ENCODE results near the gene MARCHF2. TPM values are rescaled to one million over a fixed set of nuclear protein-coding genes. Genes with fewer than 3 reads are reported as not detected.

MARCHF2 gene, protein sequence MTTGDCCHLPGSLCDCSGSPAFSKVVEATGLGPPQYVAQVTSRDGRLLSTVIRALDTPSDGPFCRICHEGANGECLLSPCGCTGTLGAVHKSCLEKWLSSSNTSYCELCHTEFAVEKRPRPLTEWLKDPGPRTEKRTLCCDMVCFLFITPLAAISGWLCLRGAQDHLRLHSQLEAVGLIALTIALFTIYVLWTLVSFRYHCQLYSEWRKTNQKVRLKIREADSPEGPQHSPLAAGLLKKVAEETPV
- 90.9 and 115 TPM in 2 replicates for total RNA-seq

GRCh38 chr19:8412783-8413628 is at the start of gene MARCHF2:
TSS of gene MARCHF2 (plus strand) at chr19:8413305. CDS start at chr19:8421841, 8,536 bp downstream.

GRCh38 chr19:8363803-8364771 is 49.0 kb upstream of the MARCHF2 start, which contains the start of gene ANGPTL4:
TSS of gene ANGPTL4 (plus strand) at chr19:8364155. CDS start at chr19:8364322, 167 bp downstream.

GRCh38 chr19:8389891-8390616 is 23.1 kb upstream of the MARCHF2 start, which contains the start of gene RAB11B:
TSS of gene RAB11B (plus strand) at chr19:8390360. CDS start at chr19:8390417, 57 bp downstream.

DNA sequence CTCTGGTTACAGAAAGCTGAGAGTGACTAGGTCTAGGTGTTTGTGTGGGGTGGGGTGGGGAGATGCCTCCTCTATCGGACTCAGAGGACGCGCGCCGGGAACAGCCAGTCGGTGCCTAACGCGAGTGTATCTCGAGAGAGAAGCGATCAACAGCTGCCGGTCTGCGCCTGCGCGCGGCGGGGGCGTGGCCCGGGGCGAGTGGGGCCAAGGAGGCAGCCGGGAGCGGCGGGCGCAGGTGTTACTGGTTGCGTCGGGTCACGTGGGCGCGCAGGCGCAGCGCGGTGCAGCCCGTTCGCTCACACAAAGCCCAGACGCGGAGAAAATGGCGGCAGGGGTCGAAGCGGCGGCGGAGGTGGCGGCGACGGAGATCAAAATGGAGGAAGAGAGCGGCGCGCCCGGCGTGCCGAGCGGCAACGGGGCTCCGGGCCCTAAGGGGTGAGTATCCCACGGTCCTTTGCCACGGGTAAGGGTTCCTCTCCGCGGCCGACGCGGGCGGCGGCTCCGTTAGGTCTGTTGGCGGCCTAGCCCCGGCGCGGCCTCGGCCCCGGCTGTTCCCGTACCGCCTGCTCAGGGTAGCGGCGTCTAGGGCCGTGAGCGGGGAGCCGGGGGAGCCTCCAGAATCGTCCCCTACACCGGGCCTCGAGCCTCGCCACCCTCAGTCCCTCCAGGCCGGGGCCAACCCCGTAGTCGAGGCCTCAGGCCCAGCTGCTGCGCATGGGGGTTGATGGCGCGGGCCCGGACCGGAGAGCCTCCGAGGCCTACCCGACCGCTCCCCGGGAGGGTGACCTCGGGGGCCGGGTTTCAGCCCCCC is 31.8 kb downstream of the MARCHF2 start, which contains the start of gene HNRNPM:
Gene HNRNPM, plus strand, starts transcription at position 299 of the 811 bp plus-strand sequence. Its CDS starts 24 bp downstream, at position 323.

Other genes starting within 250 kb of the MARCHF2 start
- 10.4 and 57.3 TPM in 2 replicates for gene CERS4, start 203.9 kb upstream of the MARCHF2 start, total RNA-seq
- 70.0 and 158 TPM in 2 replicates for gene CD320, start 104.9 kb upstream of the MARCHF2 start, total RNA-seq
- gene NDUFA7, start 91.9 kb upstream of the MARCHF2 start, total RNA-seq, result 31.1 and 63.6 TPM in 2 replicates
- gene RPS28, start 91.8 kb upstream of the MARCHF2 start, total RNA-seq, result 361 and 456 TPM in 2 replicates
- 0.65 and 0.76 TPM in 2 replicates for gene KANK3, start 70.0 kb upstream of the MARCHF2 start, total RNA-seq
- 5.1 and 28.2 TPM in 2 replicates for gene ANGPTL4, start 49.1 kb upstream of the MARCHF2 start, total RNA-seq
- 60.8 and 104 TPM in 2 replicates for gene RAB11B, start 22.9 kb upstream of the MARCHF2 start, total RNA-seq
- gene HNRNPM, start 31.7 kb downstream of the MARCHF2 start, total RNA-seq, result 57.8 and 136 TPM in 2 replicates
- not detected in 2 replicates for gene PRAM1, start 89.3 kb downstream of the MARCHF2 start, total RNA-seq
- 18.1 and 18.5 TPM in 2 replicates for gene ZNF414, start 100.9 kb downstream of the MARCHF2 start, total RNA-seq
- gene MYO1F, start 164.1 kb downstream of the MARCHF2 start, total RNA-seq, result 0.25 TPM in 1 of 2 replicates, not detected in the other
- gene ADAMTS10, start 197.4 kb downstream of the MARCHF2 start, total RNA-seq, result 5.5 and 22.7 TPM in 2 replicates
- not detected in 2 replicates for gene NFILZ, start 217.3 kb downstream of the MARCHF2 start, total RNA-seq

Data from mesangial cell (primary cell).